ENCODE results near the gene RAC3. TPM values are rescaled to one million over a fixed set of nuclear protein-coding genes. Genes with fewer than 3 reads are reported as not detected.

The RAC3 gene
- total and polyA plus RNA-seq, 2 of the 8 experiments (the other 6 are each of a cell fraction or from before 2014, with no cell fraction given): 177 to 299 TPM

GRCh38 chr17:82048571-82048971 lies 17.1 kb downstream of the RAC3 start:
- Histone ChIP-seq H4K20me1 (replicated peaks in 1 of 2; ENCODE audit: control insufficient read depth in 1 of 2, insufficient read depth in 2 of 2, low read length in 2 of 2) (peaks cover 4 to 7% of the 10 kb centered on the region in 2 experiments), H3K4me2 (ENCODE audit: insufficient read depth in 1 of 2, low read depth in 2 of 2, low read length in 2 of 2) (no peak overlapping the region), H2BK15ac (ENCODE audit: low read length) (no peak overlapping the region), H4K91ac (replicated peaks; ENCODE audit: insufficient read length, low read length) (no peak overlapping the region), H3K27me3 (replicated peaks in 1 of 4; ENCODE audit: control insufficient read depth in 3 of 4, extremely low read depth in 1 of 4, insufficient read depth in 3 of 4, low read length in 3 of 4) (no peaks in the 10 kb centered on the region; a peak in 1 of 7 replicates), H3K36me3 (ENCODE audit: control insufficient read depth in 2 of 4, insufficient read depth in 4 of 4, low read length in 3 of 4) (peaks cover 0 to 8% (median 2%) of the 10 kb centered on the region in 4 experiments; a peak in 3 of 8 replicates), H3K4me3 (ENCODE audit: extremely low read depth in 1 of 4, insufficient read depth in 2 of 4, low read depth in 3 of 4, low read length in 4 of 4) (no peak overlapping the region), H4K5ac (ENCODE audit: insufficient read length, low read depth, low read length) (no peak overlapping the region), H2AK5ac (ENCODE audit: low read depth, low read length) (no peak overlapping the region), H3K9ac (replicated peaks in 1 of 4; ENCODE audit: extremely low read depth in 1 of 4, low read depth in 3 of 4, low read length in 3 of 4) (no peak overlapping the region), H2BK120ac (replicated peaks; ENCODE audit: low read depth, low read length) (no peak overlapping the region), H3K18ac (ENCODE audit: extremely low read depth, low read length) (no peak overlapping the region), H2AFZ (ENCODE audit: low read length) (no peak overlapping the region), H3K4me1 (replicated peaks in 1 of 4; ENCODE audit: control insufficient read depth in 3 of 4, insufficient read depth in 4 of 4, low read length in 3 of 4) (peaks cover 0 to 16% (median 9%) of the 10 kb centered on the region in 4 experiments; a peak in 5 of 7 replicates), H3K79me2 (ENCODE audit: control insufficient read depth in 1 of 2, insufficient read depth in 2 of 2, low read length in 2 of 2) (peaks cover 0 to 12% of the 10 kb centered on the region in 2 experiments; a peak in 1 of 4 replicates), H3K23me2 (ENCODE audit: low read depth, low read length) (peaks cover 6% of the 10 kb centered on the region; the same call in 1 of the 2 replicates), H2BK12ac (ENCODE audit: low read depth, low read length) (no peak overlapping the region), H3K79me1 (ENCODE audit: low read depth, low read length) (peaks cover 6% of the 10 kb centered on the region; the same call in 1 of the 2 replicates), H3K4ac (replicated peaks; ENCODE audit: insufficient read length, low read depth, low read length) (no peak overlapping the region), H3K56ac (replicated peaks; ENCODE audit: insufficient read length, low read depth, low read length) (no peak overlapping the region), H2BK20ac (ENCODE audit: low read length) (no peak overlapping the region), H3K27ac (ENCODE audit: low read depth, low read length) (no peak overlapping the region), H3K9me3 (ENCODE audit: insufficient read depth in 2 of 2, low read depth in 1 of 2, low read length in 1 of 2) (no peaks in the 10 kb centered on the region), H2BK5ac (ENCODE audit: low read depth, low read length) (no peak overlapping the region), H4K8ac (ENCODE audit: extremely low read depth, insufficient read depth, low read length) (no peak overlapping the region), H3K14ac (ENCODE audit: insufficient read length) (no peak overlapping the region), H3K23ac (ENCODE audit: insufficient read length) (no peak overlapping the region)
- ChIA-PET POLR2A (ENCODE audit: partially characterized antibody) (interaction anchor here (0.7 to 13.2 kb wide), 4 partner anchors 8 to 18 kb away, joined by 3 to 161 read pairs (median 5); partner anchors contain the start of genes DUS1L and RAC3), CTCF (ENCODE audit: partially characterized antibody) (interaction anchor here (1.1 to 1.4 kb wide), 2 partner anchors 9 to 18 kb away, joined by 3 to 6 read pairs; no protein-coding TSS in a partner anchor)
- FAIRE-seq: no peak
- WGBS, 2 experiments (ENCODE audit: extremely low coverage in 1 of 2, insufficient coverage in 1 of 2, insufficient read length in 1 of 2, insufficient replicate concordance in 2 of 2, low coverage in 1 of 2, low lambda C conversion rate in 2 of 2, missing lambda C conversion rate in 1 of 2): 89% methylated on average over 19 of the region's 20 CpGs; no CpG with 5 or more reads in 1 of the 2 experiments
- DNase-seq (ENCODE audit: low read depth in 1 of 2, low spot score in 2 of 2): no peak
- TF ChIP-seq TCF12 (IDR thresholded peaks at IDR 0.05; ENCODE audit: low read depth, low read length) (no peak), NRF1 (IDR thresholded peaks at IDR 0.05; ENCODE audit: low read depth, low read length) (no peak), TEAD4 (IDR thresholded peaks at IDR 0.05; ENCODE audit: low read depth, low read length) (no peak), CHD1 (IDR thresholded peaks at IDR 0.05; ENCODE audit: low read depth, low read length) (no peak), FOSL1 (IDR thresholded peaks at IDR 0.05; ENCODE audit: insufficient read depth, low read depth, low read length) (no peak), SIX5 (IDR thresholded peaks at IDR 0.05; ENCODE audit: low read depth, low read length) (no peak), BACH1 (IDR thresholded peaks at IDR 0.05; ENCODE audit: low read length) (no peak), BCL11A (IDR thresholded peaks at IDR 0.05; ENCODE audit: low read depth in 2 of 2, low read length in 2 of 2) (no peak), CHD2 (IDR thresholded peaks at IDR 0.05; ENCODE audit: low read length) (no peak), POLR2AphosphoS5 (IDR thresholded peaks at IDR 0.05; ENCODE audit: low read depth, low read length) (no peak), MAFK (IDR thresholded peaks at IDR 0.05; ENCODE audit: low read depth, low read length) (no peak), YY1 (IDR thresholded peaks at IDR 0.05; ENCODE audit: low read depth, low read length) (no peak), POU5F1 (IDR thresholded peaks at IDR 0.05; ENCODE audit: low read depth, low read length) (no peak), SP1 (IDR thresholded peaks at IDR 0.05; ENCODE audit: low read depth, low read length) (no peak), RXRA (IDR thresholded peaks at IDR 0.05; ENCODE audit: insufficient read depth, low read depth, low read length) (no peak), GABPA (IDR thresholded peaks at IDR 0.05; ENCODE audit: borderline replicate concordance, insufficient read depth, low read length) (no peak)

Data from H1 (cell line).